HPDE6-E6E7 (cell line): ENCODE results near the gene YKT6.

ENCODE experiments used
- DNase-seq: peaks from one replicate; pipeline ENCODE4 v3.0.0; 2011; ENCODE audit warnings: missing footprints; ENCODE audit errors: extremely low spot score

YKT6 gene

DNA sequence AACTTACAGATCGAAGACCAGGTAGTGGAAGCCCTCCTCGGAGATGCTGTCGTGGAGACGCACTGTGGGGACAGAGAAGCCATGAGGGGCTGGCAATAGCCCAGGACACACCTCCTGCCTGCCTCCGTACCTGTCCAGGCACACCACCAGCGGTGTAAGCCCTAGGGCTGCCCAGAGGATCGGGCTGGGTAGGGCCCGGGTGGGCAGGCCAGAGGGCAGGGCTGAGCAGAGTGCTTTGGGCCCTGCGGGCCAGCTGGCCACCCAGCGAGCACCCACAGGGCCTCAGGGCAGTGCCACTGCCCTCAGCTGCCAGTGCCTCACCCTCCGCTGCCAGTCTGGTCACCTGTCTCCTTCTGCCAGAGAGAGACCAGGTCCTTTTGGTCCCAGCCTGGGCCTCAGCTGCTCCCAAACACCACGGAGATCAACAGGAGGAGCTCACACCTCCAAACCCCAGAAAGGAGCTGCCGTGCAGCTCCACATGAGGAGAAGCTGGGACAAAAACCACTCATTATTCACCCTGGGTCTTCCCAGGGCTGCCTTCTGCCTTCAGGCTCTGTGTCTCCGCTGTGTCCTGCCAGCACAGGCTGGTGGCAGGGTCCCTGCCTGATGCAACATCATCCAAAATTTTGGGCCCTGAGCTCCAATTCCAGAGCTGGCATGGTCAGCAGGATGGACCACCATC, 58.2 kb downstream of the YKT6 start:
- DNase-seq = no peak

DNA sequence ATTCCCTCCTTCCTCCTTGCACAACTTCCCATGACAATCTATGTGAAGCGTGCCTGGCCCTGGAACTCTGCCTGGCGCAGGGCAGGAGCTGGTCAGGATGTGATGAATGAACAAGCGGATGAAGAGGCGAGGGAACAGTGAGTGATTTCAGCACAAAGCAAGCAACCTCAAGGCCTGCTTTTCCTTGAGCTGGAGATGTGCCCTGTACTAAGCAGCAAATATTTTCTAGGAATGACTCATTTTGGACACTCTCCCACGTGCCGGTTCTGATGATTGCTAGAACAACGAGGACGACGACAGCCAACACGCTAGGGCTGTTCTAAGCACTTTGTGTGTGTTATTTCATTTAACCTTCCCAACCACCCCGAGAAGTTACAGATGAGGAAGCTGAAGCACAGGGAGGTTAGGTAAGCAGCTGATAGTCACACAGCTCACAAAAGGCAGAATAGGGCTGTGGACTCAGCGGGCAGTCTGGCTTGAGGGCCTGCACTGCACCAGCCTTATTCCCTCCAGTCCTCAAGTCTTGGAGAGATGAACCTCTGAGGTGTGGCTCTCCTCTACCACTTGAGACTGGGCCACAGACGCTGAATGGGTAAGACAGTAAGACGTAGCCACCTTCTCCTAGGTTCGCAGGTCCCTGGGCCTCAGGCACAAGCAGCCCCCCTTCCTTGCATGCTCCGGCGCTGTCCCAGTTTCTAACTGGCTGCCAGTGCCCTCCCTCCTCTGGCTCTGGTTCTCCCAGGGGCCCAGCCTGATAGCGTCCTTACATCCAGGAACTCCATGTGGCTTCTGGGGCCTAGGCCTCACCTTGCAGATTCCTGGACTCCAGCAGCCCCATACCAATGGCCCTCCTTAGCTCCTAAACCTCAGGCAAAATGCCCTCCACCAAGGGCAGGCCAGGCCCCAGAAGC, 59.0 kb downstream of the YKT6 start:
- DNase-seq = peak; percentile 29

DNA sequence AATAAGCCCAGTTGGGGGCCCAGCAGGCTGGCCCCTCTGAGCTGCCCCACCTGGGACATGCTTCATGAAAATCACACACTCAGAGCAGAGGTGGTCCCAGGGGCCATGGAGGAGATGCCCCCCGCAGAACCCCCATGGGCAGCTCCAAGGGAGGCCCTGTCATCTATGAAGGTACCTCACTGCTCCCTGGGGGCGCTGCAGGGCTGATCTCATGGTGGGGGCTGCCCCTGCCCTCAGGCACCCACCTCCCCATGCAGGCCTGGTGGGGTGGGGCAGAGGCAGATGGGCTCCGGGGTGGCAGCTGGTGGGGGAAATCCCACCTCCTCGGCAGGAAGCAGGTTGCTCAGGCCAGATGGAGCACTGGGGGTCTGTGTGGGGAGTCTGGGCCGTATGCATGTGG, 60.5 kb downstream of the YKT6 start:
- DNase-seq = no peak

- DNase-seq = peak; percentile 39
Observed at GRCh38 chr7:44262031-44262430, 61.3 kb downstream of the YKT6 start.

DNA sequence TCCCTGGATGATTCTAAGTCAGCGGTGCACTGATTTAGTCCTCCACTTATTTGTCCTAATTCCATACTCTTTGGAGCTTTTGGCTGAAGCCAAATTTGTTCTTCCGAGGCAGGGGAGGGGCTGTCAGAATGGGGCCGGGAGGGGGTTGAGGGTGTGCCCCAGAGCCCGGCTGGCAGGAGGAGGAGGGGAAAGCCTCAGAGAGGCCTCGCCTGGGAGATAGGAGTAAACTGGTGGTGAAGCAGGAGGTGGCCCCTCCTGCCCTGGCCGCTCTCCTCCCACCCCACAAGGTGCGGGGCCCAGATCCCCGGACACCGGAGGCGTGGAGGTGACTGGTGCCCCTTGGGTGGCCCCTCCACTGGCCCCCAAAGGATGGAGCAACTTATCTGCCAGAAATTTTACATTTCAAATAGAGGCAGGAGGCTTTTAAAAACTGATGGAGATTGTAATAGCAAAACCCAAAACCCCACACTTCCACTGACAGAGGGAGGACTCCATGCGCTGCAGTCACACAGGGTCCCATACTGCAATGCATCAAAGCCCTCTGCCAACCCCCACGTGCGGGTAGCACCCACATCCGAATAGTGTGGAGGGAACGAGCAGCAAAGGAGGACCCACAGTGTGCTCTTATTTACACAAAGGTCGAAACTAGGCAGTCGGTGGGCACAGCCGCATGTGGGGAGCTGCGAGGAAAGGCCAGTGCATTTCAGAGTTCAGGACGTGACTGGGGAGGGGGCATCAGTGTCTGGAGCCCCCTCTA, 62.7 kb downstream of the YKT6 start:
- no peak for DNase-seq
